Measurements from ENCODE around the gene PRR18.
A peak's percentile ranks its signal among the peaks of the same experiment; 100 is the strongest.
"Not testable (repeated sequence)": the region's sequence is repeated elsewhere in the genome, so short reads cannot be mapped to it uniquely, and the experiment has no call there.

The PRR18 gene

DNA sequence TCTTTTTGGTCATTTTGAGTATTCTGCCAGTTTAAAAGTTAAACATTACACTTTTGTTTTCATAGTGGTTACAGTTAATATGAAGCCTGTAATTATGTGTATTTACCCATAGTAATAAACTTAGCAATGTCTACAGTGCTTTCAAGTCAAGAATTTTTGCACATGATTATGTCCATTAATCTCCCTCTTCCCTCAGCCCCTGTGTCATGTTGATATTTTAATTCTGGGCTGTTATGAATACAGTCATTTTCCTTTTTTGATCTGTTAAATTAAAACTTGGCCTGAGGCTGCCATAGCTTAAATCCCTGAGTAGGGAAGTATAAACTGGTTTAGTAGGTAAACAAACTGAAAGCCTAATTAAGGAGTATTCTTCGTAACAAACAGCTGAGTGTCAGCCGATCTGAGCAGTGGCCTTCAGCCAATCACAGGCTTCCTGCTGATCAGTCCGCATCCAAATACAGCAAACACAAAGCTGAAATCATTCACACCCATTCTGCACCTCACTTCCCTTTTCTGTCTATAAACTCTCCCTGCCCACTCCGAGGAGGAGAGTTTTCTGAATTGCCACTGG, 43.6 kb upstream of the PRR18 start:
- TF ChIP-seq, protein P1, sequence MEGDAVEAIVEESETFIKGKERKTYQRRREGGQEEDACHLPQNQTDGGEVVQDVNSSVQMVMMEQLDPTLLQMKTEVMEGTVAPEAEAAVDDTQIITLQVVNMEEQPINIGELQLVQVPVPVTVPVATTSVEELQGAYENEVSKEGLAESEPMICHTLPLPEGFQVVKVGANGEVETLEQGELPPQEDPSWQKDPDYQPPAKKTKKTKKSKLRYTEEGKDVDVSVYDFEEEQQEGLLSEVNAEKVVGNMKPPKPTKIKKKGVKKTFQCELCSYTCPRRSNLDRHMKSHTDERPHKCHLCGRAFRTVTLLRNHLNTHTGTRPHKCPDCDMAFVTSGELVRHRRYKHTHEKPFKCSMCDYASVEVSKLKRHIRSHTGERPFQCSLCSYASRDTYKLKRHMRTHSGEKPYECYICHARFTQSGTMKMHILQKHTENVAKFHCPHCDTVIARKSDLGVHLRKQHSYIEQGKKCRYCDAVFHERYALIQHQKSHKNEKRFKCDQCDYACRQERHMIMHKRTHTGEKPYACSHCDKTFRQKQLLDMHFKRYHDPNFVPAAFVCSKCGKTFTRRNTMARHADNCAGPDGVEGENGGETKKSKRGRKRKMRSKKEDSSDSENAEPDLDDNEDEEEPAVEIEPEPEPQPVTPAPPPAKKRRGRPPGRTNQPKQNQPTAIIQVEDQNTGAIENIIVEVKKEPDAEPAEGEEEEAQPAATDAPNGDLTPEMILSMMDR (IDR thresholded peaks at IDR 0.05; ENCODE audit: low read depth, low read length, missing control alignments) = no peak
- no peak overlapping the region for H3K4me3 ChIP-seq (replicated peaks; ENCODE audit: low read depth, low read length)
- no peak for DNase-seq (ENCODE audit: extremely low read depth, low read depth)

DNA sequence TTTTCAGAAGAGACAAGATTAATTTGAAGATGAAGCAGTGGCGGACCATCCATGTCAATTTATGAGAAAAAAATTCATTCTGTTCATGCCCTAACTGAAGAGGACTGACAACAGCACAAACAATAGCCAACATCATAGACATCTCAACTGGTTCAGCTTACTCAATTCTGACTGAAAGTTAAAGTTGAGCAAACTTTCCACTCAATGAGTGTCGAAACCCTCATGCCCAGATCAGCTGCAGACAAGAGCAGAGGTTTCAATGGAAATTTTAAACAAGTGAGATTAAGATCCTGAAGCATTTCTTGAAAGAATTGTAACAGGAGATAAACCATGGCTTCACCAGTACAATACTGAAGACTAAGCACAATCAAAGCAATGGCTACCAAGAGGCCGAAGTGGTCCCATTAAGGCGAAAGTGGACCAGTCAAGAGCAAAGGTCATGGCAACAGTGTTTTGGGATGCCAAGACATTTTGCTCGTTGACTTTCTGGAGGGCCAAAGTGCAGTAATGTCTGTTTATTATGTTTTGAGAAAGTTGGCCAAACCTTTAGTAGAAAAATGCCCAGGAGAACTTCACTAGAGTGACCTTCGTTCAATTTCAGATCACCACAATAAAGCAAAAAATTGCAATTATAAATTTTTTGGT, 40.2 kb upstream of the PRR18 start:
- TF ChIP-seq, protein P1 (IDR thresholded peaks at IDR 0.05; ENCODE audit: low read depth, low read length, missing control alignments) = no peak
- DNase-seq (ENCODE audit: extremely low read depth, low read depth) = no peak
- no peak overlapping the region for H3K4me3 ChIP-seq (replicated peaks; ENCODE audit: low read depth, low read length)

DNA sequence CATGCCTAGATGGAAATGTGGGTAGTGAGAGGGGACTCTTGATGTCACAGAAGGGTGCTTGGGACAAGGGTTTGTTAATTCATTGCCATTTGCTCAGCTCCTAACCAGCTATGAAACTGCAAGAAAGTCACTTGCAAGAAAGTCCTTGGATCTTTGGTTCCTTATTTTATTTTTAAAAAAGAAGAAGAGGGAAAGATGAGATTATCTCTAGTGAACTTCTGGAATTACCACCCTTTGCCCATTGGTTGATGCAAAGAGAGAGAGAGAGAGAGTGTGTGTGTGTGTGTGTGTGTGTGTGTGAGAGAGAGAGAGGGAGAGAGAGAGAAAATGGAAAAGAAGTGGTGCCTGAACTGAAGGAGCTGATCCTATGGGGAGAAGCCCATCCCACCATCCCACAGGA, 38.8 kb upstream of the PRR18 start:
- H3K4me3 ChIP-seq (replicated peaks; ENCODE audit: low read depth, low read length) = no peak overlapping the region
- TF ChIP-seq, protein P1 (IDR thresholded peaks at IDR 0.05; ENCODE audit: low read depth, low read length, missing control alignments) = no peak
- DNase-seq (ENCODE audit: extremely low read depth, low read depth) = no peak

DNA sequence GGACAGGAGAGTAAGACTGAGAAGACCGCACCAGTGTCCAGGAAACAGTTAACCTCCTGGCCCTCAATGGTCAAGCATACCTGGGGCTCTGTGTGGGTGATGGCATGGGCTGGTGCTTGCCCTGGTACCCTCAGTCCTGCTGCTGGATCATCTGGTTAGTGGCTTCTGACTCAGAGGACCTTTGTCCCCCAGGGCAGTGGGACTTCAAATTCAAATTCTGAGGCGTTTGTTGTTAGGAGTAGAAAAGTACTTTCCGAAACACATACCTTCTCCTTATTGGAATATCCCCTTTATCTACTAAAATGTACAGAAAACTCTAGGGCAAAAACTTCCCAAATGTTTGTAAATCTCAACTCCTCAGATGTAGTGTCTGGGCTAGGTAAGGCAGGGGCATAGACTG, 38.3 kb upstream of the PRR18 start:
- no peak for DNase-seq (ENCODE audit: extremely low read depth, low read depth)
- H3K4me3 ChIP-seq (replicated peaks; ENCODE audit: low read depth, low read length) = no peak overlapping the region
- TF ChIP-seq, protein P1 (IDR thresholded peaks at IDR 0.05; ENCODE audit: low read depth, low read length, missing control alignments) = no peak

DNA sequence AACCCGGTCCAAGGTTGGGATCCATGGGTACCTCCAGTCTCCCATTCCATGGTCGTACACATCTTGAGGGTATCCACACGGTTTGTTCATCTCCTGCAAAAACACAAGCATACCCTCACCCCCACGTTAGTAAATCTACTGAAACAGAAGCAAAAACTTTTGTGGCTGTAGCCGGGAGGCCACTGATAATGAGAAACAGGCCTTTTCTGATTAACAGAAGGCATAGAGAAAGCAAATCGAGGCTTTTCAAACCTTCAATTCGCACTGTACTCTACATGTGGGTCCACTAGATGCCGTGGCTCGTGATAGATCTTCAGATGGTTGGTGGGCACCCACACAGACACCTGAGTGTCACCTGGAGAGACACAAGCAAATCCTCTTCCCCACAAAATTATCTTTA, 37.5 kb upstream of the PRR18 start:
- not testable (repeated sequence) for H3K4me3 ChIP-seq (replicated peaks; ENCODE audit: low read depth, low read length); DNase-seq (ENCODE audit: extremely low read depth, low read depth)

DNA sequence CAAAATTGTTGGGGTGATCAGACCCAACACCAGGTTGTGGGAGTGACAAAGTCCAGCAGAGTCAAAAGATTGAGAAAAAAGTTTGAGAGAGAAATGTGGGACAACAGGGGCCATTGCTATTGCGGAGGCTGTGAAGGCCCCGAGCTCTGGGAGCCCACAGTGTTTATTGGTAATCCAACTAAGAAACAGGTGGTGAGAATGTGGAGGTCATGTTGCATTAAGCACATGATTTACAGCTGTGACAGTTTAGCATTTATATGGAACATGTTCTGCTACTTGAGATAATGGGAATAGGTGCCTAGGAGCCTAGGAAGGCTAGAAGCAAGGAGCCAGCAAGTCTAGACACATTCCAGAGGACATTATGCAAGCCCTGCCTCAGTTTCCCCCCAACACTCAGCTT, 36.7 kb upstream of the PRR18 start:
- DNase-seq (ENCODE audit: extremely low read depth, low read depth); H3K4me3 ChIP-seq (replicated peaks; ENCODE audit: low read depth, low read length): not testable (repeated sequence)

DNA sequence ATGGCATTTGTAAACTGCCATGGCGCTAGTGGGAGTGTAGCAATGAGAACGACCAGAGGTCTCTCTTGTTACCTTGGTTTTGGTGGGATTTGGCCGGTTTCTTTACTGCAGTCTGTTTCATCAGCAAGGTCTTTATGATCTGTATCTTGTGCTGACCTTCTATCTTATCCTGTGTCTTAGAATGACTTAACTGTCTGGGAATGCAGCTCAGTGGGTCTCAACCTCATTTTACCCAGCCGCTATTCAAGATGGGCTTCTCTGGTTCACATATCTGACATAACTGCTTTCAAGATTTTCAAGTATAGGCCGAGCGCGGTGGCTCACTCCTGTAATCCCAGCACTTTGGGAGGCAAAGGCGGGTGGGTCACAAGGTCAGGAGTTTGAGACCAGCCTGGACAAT, 36.0 kb upstream of the PRR18 start:
- no peak for DNase-seq (ENCODE audit: extremely low read depth, low read depth)
- TF ChIP-seq, protein P1 (IDR thresholded peaks at IDR 0.05; ENCODE audit: low read depth, low read length, missing control alignments) = no peak
- H3K4me3 ChIP-seq (replicated peaks; ENCODE audit: low read depth, low read length) = no peak overlapping the region

DNA sequence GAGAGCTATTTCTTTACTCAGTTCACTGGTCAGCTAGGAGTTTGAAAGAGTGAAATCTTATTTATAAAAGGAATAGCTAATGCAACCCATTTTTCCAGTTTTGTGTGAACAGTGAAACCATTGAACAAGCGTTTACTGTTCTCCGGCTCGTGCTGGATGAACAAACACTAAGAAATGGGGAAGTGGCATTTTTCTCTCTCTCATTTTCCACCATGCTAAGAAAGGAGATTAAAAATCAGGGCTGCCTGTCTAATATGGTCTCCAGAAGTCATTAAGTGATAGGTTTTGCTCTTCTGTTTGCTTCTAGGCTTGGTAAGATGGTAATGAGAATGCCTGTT, 34.9 kb upstream of the PRR18 start:
- TF ChIP-seq, protein P1 (IDR thresholded peaks at IDR 0.05; ENCODE audit: low read depth, low read length, missing control alignments) = no peak
- no peak for DNase-seq (ENCODE audit: extremely low read depth, low read depth)
- peak overlapping the region; percentile 96 for H3K4me3 ChIP-seq (replicated peaks; ENCODE audit: low read depth, low read length)
